Large intestine (tissue), 3 donors: ENCODE measurements around the gene JPT1. TPM values are rescaled to one million over a fixed set of nuclear protein-coding genes. Genes with fewer than 3 reads are reported as not detected.
A peak's percentile ranks its signal among the peaks of the same experiment; 100 is the strongest.
"Not testable (repeated sequence)": the region's sequence is repeated elsewhere in the genome, so short reads cannot be mapped to it uniquely, and the experiment has no call there.

Experiments used
- DNase-seq, 2 donors: peaks; one replicate each; pipeline versions ENCODE4 v3.0.0 to v3.0.0-alpha.2; 2013
- H3K27ac ChIP-seq: one replicate; pipeline ENCODE4 v1.5.1; 2013; ENCODE audit warnings: low read length
- H3K27me3 ChIP-seq: 2 replicates; pipeline ENCODE4 v1.6.1; 2013; ENCODE audit warnings: low read length; ENCODE audit not compliant: control insufficient read depth, insufficient read depth
- H3K36me3 ChIP-seq: 2 replicates; pipeline ENCODE4 v1.6.1; 2013; ENCODE audit warnings: low read length; ENCODE audit not compliant: control insufficient read depth, insufficient read depth
- H3K4me1 ChIP-seq: one replicate; pipeline ENCODE4 v1.6.1; 2013; ENCODE audit warnings: low read length; ENCODE audit not compliant: control insufficient read depth, insufficient read depth
- H3K4me3 ChIP-seq: one replicate; pipeline ENCODE4 v1.5.1; 2013; ENCODE audit warnings: low read length
- H3K9me3 ChIP-seq: one replicate; pipeline ENCODE4 v1.6.1; 2013; ENCODE audit warnings: mild to moderate bottlenecking, low read depth, low read length, moderate library complexity; ENCODE audit not compliant: control insufficient read depth
- WGBS: methylation state at CpG from one replicate; pipeline ENCODE4 v1.1.5; 2013; ENCODE audit warnings: low lambda C conversion rate; ENCODE audit not compliant: insufficient coverage; 5-methylcytosine and 5-hydroxymethylcytosine counted together
- polyA plus RNA-seq: library from polyadenylated mRNA; unstranded; fragments of 120-200 nt; gene quantifications from one replicate; pipeline ENCODE4 v1.2.1, GENCODE V29; 2013

JPT1 gene
- polyA plus RNA-seq, 1 donor: 93.1 TPM

- no peaks in the 10 kb centered on the region for H3K27me3 ChIP-seq
- H3K4me3 ChIP-seq: no peak overlapping the region
- no peak overlapping the region for H3K27ac ChIP-seq
- H3K9me3 ChIP-seq: no peaks in the 10 kb centered on the region
- peaks cover 69% of the 10 kb centered on the region for H3K36me3 ChIP-seq
- no peak for DNase-seq
- WGBS: 100% methylated on average over 1 of the region's 13 CpGs
- peaks cover 1% of the 10 kb centered on the region for H3K4me1 ChIP-seq
Measured at GRCh38 chr17:75142236-75142971, 11.9 kb downstream of the JPT1 start.

DNA sequence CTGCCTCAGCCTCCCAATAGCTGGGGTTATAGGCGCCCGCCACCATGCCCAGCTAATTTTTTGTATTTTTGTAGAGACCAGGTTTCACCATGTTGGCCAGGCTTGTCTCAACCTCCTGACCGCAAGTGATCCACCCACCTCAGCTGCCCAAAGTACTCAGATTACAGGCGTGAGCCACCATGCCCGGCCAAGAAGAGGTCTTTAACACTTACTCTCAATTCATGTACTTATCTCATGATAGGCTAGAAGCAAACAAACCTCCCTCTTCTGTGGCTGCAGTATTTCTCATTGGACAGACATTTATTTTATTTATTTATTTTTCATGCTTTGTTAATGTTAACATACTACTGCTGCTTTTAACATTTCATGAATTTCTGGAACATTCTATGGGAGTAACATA lies 15.8 kb downstream of the JPT1 start:
- no CpG with 5 or more reads among the region's 5 CpGs for WGBS
- H3K27ac ChIP-seq: no peak overlapping the region
- H3K4me1 ChIP-seq: no peaks in the 10 kb centered on the region
- DNase-seq: no peak
- no peak overlapping the region for H3K4me3 ChIP-seq
- H3K9me3 ChIP-seq: no peaks in the 10 kb centered on the region
- H3K27me3 ChIP-seq: no peaks in the 10 kb centered on the region
- peaks cover 39% of the 10 kb centered on the region for H3K36me3 ChIP-seq

DNA sequence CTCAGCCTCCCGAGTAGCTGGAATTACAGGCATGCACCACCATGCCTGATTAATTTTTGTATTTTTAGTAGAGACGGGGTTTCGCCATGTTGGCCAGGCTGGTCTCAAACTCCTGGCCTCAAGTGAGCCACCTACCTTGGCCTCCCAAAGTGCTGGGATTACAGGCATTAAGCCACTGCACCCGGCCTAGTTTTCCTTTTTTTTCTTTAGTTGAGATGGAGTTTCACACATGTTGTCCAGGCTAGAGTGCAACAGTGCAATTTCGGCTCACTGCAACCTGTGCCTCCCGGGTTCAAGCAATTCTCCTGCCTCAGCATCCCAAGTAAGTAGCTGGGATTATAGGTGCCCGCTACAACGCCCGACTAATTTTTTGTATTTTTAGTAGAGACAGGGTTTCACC lies 16.6 kb downstream of the JPT1 start:
- no CpG with 5 or more reads among the region's 9 CpGs for WGBS
- not testable (repeated sequence) for DNase-seq, H3K4me3 ChIP-seq, H3K27ac ChIP-seq, H3K27me3 ChIP-seq, H3K9me3 ChIP-seq, H3K4me1 ChIP-seq
- H3K36me3 ChIP-seq: peaks cover 35% of the 10 kb centered on the region

DNA sequence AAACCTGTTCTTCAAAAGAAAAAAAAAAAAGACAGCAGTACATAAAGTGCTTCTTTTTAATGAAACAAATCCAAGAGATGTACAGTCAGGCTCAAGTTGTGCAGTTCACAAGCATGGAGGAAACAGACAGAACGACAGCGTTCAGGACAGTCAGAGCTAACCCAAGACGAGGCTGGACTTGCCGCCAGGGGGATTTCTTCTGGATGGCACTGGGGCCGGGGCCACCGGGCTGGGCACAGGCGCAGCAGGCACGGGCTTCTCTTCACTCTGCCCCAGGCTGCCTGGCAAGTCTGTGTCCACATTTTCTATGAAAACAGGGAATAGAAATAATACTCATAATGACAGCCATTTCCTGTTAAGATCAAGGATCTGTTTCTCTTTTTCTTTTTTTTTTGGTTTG lies 18.4 kb downstream of the JPT1 start:
- no peaks in the 10 kb centered on the region for H3K9me3 ChIP-seq
- no peaks in the 10 kb centered on the region for H3K4me1 ChIP-seq
- no peaks in the 10 kb centered on the region for H3K27me3 ChIP-seq
- H3K27ac ChIP-seq: no peak overlapping the region
- H3K4me3 ChIP-seq: no peak overlapping the region
- WGBS: no CpG with 5 or more reads among the region's 8 CpGs
- peaks cover 23% of the 10 kb centered on the region for H3K36me3 ChIP-seq
- DNase-seq: no peak

DNA sequence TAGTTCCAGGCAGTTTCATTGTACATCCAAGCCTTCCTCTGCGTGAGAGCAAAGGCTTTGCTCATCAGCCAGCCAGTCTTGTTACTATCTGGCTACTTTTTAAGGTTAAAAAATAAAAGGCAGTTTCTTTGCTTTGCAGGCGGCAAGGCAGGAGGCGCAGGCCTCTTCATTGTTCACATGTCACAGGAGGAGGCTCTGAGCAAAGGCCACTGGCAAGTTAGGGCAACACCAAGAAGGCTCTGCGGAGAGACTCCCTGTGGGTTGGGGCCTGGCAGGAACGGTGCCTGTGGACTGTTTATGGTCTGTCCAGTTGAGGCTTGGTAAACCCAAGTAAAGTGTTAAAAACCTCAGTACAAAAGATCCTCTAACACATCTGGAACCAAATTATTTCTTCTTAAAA lies 18.9 kb downstream of the JPT1 start:
- H3K36me3 ChIP-seq: peaks cover 18% of the 10 kb centered on the region
- H3K9me3 ChIP-seq: no peaks in the 10 kb centered on the region
- no peak overlapping the region for H3K27ac ChIP-seq
- H3K27me3 ChIP-seq: no peaks in the 10 kb centered on the region
- H3K4me3 ChIP-seq: no peak overlapping the region
- peaks cover 1% of the 10 kb centered on the region for H3K4me1 ChIP-seq
- no peak for DNase-seq
- 100% methylated on average over 1 of the region's 5 CpGs for WGBS

DNA sequence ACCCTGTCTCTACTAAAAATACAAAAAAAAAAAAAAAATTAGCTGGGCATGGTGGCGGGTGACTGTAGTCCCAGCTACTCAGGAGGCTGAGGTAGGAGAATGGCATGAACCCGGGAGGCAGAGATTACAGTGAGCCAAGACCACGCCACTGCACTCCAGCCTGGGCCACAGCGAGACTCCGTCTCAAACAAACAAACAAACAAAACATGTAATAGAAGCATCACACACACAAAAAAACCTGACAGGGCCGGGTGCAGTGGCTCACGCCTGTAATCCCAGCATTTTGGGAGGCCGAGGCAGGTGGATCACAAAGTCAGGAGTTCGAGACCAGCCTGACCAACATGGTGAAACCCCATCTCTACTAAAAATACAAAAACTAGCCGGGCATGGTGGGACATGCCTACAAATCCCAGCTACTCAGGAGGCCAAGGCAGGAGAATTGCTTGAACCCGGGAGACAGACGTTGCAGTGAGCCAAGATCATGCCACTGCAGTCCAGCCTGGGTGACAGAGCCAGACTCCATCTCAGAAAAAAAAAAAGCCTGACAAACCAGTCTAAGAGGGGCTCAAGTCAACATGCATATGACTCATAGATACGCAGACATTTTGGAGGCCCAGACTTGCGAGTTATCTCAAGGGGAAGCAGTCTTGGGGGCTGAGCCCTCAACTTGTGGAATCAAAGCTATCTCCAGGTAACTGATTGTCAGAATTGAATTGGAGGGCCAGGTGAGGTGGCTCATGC lies 20.5 kb downstream of the JPT1 start:
- WGBS: 35% methylated on average over 2 of the region's 14 CpGs
- H3K27me3 ChIP-seq, H3K4me1 ChIP-seq, H3K9me3 ChIP-seq, H3K4me3 ChIP-seq, H3K27ac ChIP-seq, DNase-seq: not testable (repeated sequence)
- H3K36me3 ChIP-seq: peaks cover 24% of the 10 kb centered on the region

- H3K27ac ChIP-seq: no peak overlapping the region
- peaks cover 5% of the 10 kb centered on the region for H3K4me1 ChIP-seq
- H3K9me3 ChIP-seq: no peaks in the 10 kb centered on the region
- H3K27me3 ChIP-seq: no peaks in the 10 kb centered on the region
- no CpG with 5 or more reads among the region's 3 CpGs for WGBS
- peaks cover 24% of the 10 kb centered on the region for H3K36me3 ChIP-seq
- no peak overlapping the region for H3K4me3 ChIP-seq
- DNase-seq: no peak
Measured at GRCh38 chr17:75133001-75133400, 21.3 kb downstream of the JPT1 start.

- peaks cover 24% of the 10 kb centered on the region for H3K36me3 ChIP-seq
- H3K27me3 ChIP-seq, DNase-seq, H3K9me3 ChIP-seq, H3K4me1 ChIP-seq: not testable (repeated sequence)
- WGBS: 95% methylated on average over 2 of the region's 40 CpGs
- H3K4me3 ChIP-seq: peak overlapping the region; percentile 93
- peak overlapping the region; percentile 88 for H3K27ac ChIP-seq
Measured at GRCh38 chr17:75132018-75133000, 22.0 kb downstream of the JPT1 start.

DNA sequence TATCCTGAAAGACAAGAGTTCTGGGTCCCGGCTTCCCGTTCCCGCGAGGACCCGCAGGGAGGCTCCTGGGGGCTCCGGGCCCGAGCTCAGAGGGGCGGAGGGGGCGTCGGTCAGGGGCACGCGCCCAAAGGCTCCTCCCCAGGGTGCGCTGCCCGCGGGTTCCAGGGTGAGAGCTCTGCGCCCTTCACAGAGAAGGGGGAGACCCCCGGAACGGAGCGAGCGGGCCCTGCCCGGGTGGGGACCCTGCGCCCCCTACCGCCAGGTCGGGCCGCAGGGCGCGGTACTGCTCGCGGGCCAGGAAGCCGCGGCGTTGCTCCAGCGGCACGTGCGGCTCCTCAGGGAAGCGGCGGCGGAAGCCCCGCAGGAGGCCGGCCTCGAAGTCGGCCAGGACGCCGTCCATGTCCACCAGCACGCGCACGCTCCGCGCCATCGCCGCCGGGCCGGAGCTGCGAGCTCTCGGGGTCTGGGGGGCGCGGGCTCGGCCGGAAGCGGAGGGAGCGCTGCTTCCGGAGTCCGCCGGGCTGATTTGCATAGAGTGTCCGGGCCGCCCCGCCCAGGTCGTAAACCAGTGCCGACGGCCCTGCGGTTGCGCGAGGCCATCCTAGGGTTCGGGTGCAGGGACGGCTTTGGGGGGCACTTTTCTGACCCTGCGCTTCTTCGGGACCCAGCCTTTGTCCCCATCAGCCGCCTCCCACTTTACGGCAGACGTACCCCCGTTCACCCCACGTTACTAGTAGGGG lies 22.9 kb downstream of the JPT1 start, which contains the start of gene NT5C:
NT5C (minus strand) TSS at position 465 of the 740 bp plus-strand sequence; CDS start at position 430, 35 bp downstream.
- Histone ChIP-seq H3K27me3 (no peaks in the 10 kb centered on the region), H3K4me3 (peak within 1 kb of the TSS; percentile 93), H3K9me3 (no peaks in the 10 kb centered on the region), H3K27ac (peak within 1 kb of the TSS; percentile 88), H3K36me3 (peaks cover 24% of the 10 kb centered on the region), H3K4me1 (peaks cover 5% of the 10 kb centered on the region)
- peak; percentile 72 to 93 for DNase-seq
- no CpG with 5 or more reads among the region's 82 CpGs for whole genome bisulfite sequencing
